GM12892 (cell line): ENCODE measurements around the gene PDE6B.

ENCODE experiments used
- DNase-seq: peaks from one replicate; pipeline ENCODE4 v3.0.0; 2011; ENCODE audit not compliant: insufficient read length
- FAIRE-seq: peaks from 2 replicates; lab custom pipeline; 2011; peaks lifted over from hg19 to GRCh38; lab: Jason Lieb, UNC
- POLR2A ChIP-seq: IDR thresholded peaks from 2 replicates; pipeline ENCODE4 v1.6.1; 2011; ENCODE audit warnings: low read depth, low read length, control low read depth
- POLR2AphosphoS5 ChIP-seq: IDR thresholded peaks from 2 replicates; pipeline ENCODE4 v1.6.1; 2011; ENCODE audit warnings: low read depth, low read length, control low read depth
- TAF1 ChIP-seq: IDR thresholded peaks from 2 replicates; pipeline ENCODE4 v1.6.1; 2011; ENCODE audit warnings: low read depth, mild to moderate bottlenecking, control low read depth, low read length, borderline replicate concordance

PDE6B gene

DNA sequence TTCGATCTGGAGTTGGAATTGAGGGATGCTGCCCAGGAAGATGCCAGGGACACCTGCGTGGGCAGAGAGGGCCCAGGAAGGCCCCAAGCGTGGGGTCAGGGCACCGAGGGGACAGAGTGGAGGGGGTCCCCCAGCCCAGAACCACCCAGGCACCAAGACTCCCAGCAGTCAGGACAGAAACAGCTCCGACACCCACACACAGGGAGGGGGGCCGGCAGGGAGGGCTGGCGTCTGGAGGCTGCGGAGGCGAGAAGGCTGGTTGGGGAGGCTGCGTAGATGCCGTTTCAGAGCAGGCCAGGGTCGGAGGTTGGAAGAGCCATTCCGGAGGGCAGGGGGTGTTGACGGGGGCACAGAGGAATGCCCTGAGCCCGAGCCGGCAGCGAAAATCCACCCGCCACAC is 25.1 kb downstream of the PDE6B start:
- no peak for TF ChIP-seq POLR2A
- no peak for TF ChIP-seq POLR2AphosphoS5
- no peak for TF ChIP-seq TAF1
- no peak for DNase-seq
- FAIRE-seq: no peak

DNA sequence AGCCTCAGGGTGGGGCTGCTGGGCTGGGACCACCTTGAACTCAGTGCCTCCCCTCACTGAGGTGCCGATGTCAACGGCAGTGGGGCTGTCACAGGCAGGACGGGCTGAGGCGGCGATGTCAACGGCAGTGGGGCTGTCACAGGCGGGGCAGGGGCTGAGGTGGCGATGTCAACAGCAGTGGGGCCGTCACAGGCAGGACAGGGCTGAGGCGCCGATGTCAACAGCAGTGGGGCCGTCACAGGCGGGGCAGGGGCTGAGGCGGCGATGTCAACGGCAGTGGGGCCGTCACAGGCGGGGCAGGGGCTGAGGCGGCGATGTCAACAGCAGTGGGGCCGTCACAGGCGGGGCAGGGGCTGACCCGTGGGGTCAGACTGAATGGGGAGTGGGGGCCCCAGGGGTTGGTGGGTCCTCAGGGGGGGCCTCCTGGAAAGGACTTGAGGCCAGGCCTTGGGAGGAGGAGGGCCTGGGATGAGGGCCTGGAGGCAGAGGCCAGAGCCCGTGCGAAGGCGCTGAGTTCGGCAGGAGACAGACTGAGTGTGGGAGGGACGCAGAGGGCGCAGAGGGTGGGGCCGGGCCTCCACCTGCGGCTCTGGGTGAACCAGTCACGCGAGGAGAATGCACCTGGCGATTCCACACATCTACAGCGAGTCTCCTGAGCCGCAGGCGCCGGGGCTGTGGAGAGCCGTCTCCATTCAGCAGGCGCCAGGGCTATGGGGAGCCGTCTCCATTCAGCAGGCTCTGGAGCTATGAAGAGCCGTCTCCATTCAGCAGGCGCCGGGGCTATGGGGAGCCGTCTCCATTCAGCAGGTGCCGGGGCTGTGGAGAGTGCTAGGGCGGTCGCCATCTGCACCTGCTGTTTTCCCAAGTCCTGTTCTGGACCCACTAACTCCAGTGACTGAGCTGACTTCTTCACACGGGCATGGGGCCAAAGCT is 25.8 kb downstream of the PDE6B start:
- FAIRE-seq (no peak), DNase-seq (no peak)
- TF ChIP-seq POLR2A: no peak

DNA sequence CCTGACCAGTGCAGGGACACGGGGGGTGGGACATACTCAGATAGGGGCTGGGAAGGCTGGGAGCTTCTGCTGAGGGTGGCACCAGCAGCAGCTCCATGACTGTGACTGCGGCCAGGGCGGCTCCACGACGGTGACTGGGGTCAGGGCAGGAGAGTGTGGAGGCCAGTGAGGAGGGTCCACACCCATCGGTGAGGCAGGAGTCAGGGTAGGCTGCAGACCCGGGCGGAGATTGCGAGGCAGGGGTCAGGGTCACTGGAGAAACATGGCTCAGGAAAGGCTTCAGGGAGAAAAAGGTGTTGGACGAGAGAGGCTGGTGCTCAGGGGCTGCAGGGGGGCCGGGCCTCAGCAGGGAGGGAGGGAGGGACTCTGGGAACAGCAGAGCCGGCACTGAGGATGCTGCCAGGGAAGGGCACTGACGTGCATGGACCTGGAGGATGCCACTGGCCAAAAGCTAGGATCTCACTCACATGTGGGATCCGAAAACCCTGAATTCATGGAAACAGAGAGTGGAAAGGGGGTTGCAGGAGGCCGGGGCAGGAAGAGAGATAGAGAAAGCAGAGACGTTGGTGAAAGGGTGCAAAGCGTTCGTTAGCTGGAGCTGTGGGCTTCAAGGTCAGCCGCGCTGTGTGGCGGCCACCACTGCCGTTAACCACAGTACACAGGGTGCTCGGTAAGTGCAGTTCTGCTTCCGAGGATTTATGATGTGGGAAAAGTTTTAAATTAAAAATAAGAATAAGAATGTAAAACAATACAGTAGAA is 26.7 kb downstream of the PDE6B start:
- FAIRE-seq (no peak), DNase-seq (no peak)
- TF ChIP-seq POLR2AphosphoS5 (no peak), POLR2A (no peak), TAF1 (no peak)

DNA sequence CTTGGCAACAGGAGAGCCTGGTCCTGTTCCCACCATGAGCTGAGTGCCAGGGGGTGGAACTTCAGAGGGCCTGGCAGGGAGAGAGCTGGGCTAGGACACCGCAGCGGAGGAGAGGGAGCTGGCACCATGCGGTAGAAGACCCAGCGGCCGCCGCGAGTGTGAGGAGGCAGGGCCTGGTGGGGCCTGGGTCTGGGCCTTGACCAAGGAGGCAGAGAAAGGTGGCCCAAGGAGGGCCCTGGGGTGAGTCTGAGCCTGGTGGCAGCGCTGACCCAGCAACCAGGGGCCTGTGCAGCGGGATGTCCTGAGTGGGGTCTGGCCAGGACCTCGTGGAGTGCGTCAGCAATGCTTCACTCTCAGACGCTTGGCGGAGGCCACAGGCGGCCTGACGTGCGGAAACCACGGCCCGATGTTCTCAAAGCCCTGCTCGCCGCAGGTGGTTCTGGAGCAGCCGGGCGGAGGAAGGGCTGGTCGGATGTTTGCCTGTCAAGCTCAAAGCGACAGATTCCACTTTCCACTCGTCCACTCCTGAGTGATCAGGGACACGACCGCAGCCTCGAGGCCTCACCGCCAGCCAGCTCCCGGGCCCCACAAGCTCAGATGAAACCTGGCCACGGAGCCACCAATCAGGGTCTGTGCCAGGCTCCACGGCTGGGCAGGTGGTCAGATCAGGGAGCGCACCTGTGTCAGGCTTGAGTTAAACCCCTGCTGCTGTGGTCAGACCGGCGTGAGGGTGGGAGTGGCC is 27.9 kb downstream of the PDE6B start:
- no peak for DNase-seq
- no peak for FAIRE-seq
- TF ChIP-seq TAF1 (no peak), POLR2A (no peak), POLR2AphosphoS5 (no peak)

DNA sequence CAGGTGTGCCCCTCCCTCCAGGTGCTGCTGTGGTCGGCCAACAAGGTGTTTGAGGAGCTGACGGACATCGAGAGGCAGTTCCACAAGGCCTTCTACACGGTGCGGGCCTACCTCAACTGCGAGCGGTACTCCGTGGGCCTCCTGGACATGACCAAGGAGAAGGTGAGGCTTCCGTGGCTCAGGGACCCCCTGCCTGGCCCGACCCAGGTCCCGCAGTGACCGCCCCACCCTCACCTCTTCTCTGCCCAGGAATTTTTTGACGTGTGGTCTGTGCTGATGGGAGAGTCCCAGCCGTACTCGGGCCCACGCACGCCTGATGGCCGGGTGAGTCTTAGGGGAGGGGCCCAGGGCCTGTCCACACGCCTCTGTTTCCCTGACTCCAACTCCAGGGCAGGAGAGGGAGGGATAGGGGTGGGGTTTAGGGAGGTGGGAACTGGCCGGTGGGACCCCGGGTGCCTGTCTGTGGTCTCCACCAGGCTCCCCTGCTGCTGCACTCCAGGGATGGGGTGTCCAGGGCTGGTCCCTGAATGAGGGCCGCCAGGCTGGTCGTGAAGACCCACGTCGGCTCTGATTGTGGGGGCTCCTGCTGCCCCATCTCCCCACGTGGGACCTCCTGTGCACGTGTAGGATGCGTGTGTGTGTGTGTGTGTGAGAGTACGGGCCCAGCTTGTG is 28.6 kb downstream of the PDE6B start:
- no peak for TF ChIP-seq TAF1
- TF ChIP-seq POLR2A: no peak
- TF ChIP-seq POLR2AphosphoS5: no peak
- DNase-seq (no peak), FAIRE-seq (no peak)

DNA sequence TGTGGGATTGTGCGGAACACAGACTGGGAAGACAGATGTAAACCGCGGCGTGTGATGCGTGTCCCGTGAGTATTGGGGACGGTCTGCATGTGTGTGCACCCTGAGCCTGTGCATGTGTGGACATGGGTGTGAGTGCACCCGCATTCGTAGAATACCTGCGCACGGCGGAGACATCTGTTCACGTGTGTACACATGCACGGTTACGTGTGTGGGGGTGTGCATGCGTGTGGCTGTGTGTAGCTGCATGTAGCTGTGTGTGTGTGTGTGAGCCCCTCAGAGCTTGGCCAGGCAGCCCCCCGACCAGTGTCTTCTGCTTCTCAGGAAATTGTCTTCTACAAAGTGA is 29.1 kb downstream of the PDE6B start:
- no peak for FAIRE-seq
- no peak for DNase-seq
- no peak for TF ChIP-seq POLR2A

DNA sequence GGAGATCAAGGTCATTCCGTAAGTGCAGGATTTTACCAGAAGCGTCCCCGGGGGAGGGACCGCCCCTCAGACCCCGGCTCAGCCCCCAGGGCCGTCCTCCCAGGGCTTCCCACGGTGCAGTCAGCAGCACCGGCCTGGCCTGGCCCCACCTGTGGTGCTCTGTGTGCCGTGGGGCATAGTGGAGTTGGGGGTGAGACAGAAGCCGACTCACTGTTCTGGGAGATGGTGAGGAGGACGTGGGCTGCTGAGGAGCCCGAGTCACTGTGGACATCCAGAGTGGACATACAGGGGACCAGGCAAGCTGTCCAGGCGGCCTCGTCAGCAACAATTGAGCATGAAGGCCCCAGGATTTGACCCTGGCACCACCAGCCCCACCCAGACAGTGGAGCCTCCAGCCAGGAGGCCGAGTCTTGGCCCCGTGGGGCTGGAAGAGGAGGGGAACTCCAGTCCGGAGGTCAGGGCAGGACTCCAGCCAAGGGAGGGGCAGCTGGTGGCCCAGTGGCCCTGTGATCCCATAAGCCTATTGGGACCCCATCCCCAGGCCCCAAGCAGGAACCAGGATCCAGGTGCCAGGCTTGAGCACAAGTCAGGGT is 29.6 kb downstream of the PDE6B start:
- DNase-seq (no peak), FAIRE-seq (no peak)
- TF ChIP-seq TAF1 (no peak), POLR2A (no peak), POLR2AphosphoS5 (no peak)

DNA sequence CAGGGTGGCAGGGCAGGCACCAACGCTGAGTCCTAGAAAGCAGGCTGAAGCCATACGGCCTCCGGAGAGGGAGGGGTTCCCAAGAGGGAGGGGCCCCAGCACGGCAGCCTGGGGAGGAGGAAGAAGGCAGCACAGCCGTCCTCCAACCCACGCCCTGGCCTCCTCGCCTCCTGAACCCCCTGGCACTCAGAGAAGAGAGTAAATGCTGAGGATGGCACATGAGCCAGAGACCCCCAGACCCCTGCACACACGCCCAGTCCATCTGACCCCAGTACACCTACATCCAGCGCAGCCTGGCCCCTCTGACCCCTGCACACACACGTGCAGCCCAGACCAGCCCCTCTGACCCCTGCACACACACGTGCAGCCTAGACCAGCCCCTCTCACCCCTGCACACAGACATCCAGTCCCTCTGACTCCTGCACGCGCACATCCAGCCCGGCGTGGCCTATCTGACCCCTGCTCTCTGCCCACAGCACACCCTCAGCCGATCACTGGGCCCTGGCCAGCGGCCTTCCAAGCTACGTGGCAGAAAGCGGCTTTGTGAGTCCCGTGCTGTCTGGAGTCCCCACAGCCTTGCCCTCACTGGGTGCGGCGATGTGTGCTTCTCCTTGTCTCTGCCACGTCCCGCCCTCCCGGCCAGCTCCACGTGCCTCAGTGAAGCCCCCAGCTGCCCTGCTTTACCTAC is 30.2 kb downstream of the PDE6B start:
- DNase-seq (no peak), FAIRE-seq (no peak)
- TF ChIP-seq POLR2A (no peak), POLR2AphosphoS5 (no peak), TAF1 (no peak)

DNA sequence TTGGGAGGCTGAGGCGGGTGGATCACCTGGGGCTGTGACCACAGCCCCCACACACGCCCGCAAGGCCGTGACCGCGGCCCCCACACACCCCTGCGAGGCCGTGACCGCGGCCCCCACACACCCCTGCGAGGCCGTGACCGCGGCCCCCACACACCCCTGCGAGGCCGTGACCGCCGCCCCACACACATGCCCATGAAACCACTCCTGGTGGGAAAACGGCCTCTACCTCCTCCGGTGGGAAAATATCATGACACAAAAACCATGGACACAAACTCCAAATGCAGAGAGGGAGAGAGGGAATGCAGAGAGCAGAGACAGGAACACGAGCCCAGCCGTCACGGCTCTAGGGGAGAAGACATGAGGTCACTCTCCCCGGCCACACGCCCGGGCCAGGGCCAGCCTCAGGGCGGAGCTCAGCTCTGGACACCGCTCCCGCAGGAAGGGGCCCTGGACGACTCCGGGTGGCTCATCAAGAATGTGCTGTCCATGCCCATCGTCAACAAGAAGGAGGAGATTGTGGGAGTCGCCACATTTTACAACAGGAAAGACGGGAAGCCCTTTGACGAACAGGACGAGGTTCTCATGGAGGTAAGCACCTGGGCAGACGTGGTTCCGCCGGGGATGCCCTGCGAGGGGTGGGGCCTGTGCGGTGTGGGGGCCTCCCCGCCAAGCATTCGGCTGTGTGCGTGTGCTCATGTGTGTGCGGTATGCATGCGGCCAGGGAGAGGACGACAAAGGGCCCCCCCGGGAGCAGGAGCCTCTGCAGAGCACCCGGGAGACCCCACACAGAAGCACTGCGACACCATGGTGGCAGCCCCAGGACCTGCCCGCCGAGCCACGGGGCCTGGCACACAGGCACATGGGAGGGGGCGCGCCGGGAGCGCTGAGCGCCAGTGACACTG is 31.3 kb downstream of the PDE6B start:
- DNase-seq: no peak
- TF ChIP-seq TAF1 (no peak), POLR2AphosphoS5 (no peak), POLR2A (no peak)
- no peak for FAIRE-seq
